ENCODE results near the gene UMPS.

DNA sequence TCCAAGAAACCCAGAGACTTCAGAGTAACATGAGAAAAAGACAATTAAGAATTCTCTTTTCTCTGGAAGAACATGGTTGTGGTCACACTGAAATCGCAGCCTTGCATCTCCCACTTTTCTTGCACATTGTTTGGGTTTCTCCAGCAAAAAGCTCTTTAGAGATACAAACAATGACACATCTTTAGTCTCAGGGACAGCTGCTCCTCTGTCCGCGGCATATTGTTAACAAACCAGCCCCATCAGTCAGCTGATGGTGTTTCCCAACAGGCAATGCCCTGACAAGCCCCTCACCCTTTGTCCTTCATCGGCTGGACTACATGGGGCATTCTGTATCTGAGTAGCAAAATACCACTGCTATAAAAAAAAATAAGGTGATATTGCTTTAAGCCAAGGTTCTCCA, 53.4 kb downstream of the UMPS start:
- TF ChIP-seq, protein P1, sequence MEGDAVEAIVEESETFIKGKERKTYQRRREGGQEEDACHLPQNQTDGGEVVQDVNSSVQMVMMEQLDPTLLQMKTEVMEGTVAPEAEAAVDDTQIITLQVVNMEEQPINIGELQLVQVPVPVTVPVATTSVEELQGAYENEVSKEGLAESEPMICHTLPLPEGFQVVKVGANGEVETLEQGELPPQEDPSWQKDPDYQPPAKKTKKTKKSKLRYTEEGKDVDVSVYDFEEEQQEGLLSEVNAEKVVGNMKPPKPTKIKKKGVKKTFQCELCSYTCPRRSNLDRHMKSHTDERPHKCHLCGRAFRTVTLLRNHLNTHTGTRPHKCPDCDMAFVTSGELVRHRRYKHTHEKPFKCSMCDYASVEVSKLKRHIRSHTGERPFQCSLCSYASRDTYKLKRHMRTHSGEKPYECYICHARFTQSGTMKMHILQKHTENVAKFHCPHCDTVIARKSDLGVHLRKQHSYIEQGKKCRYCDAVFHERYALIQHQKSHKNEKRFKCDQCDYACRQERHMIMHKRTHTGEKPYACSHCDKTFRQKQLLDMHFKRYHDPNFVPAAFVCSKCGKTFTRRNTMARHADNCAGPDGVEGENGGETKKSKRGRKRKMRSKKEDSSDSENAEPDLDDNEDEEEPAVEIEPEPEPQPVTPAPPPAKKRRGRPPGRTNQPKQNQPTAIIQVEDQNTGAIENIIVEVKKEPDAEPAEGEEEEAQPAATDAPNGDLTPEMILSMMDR (IDR thresholded peaks at IDR 0.05) = no peak
- TF ChIP-seq EZH2 (IDR thresholded peaks at IDR 0.05) = no peak
- no peak for TF ChIP-seq EZH2phosphoT487 (IDR thresholded peaks at IDR 0.05)
